Measurements from ENCODE around the gene ACSS2. TPM values are rescaled to one million over a fixed set of nuclear protein-coding genes. Genes with fewer than 3 reads are reported as not detected.

The ACSS2 gene
- total RNA-seq, 1 donor from 2014 or later: 131 TPM

- H3K27me3 ChIP-seq (ENCODE audit: low read depth): no peaks in the 10 kb centered on the region
- H3K4me1 ChIP-seq: no peaks in the 10 kb centered on the region
- no peak for DNase-seq
- no peak overlapping the region for H3K4me3 ChIP-seq
- TF ChIP-seq CTCF (IDR thresholded peaks at IDR 0.05): no peak
- no peak for ATAC-seq
- H3K36me3 ChIP-seq: peaks cover 59% of the 10 kb centered on the region
- intact Hi-C loops (cut with DNase I): no loop called here
- no peak overlapping the region for H3K27ac ChIP-seq
- no peaks in the 10 kb centered on the region for H3K9me3 ChIP-seq
Measured at GRCh38 chr20:34916774-34917354, 40.5 kb downstream of the ACSS2 start.

- intact Hi-C loops (cut with DNase I): no loop called here
Measured at GRCh38 chr20:34920055-34920454, 43.6 kb downstream of the ACSS2 start.

GRCh38 chr20:34921436-34921835 lies 45.0 kb downstream of the ACSS2 start:
- DNase-seq (no peak), ATAC-seq (no peak)
- no peak overlapping the region for H3K27ac ChIP-seq
- TF ChIP-seq CTCF (IDR thresholded peaks at IDR 0.05): no peak
- peaks cover 13% of the 10 kb centered on the region for H3K4me1 ChIP-seq
- H3K27me3 ChIP-seq (ENCODE audit: low read depth): no peaks in the 10 kb centered on the region
- intact Hi-C loops (cut with DNase I): no loop called here
- H3K4me3 ChIP-seq: no peak overlapping the region
- peaks cover 82% of the 10 kb centered on the region for H3K36me3 ChIP-seq
- H3K9me3 ChIP-seq: no peaks in the 10 kb centered on the region

More at GRCh38 chr20:34920055-34920454, 43.6 kb downstream of the ACSS2 start:
- Histone ChIP-seq H3K9me3 (no peaks in the 10 kb centered on the region), H3K27me3 (ENCODE audit: low read depth) (no peaks in the 10 kb centered on the region), H3K4me3 (no peak overlapping the region), H3K36me3 (peaks cover 71% of the 10 kb centered on the region), H3K27ac (no peak overlapping the region), H3K4me1 (peaks cover 13% of the 10 kb centered on the region)
- DNase-seq: no peak
- no peak for TF ChIP-seq CTCF (IDR thresholded peaks at IDR 0.05)
- no peak for ATAC-seq

- intact Hi-C loops (cut with DNase I): no loop called here
Measured at GRCh38 chr20:34922654-34923381, 46.4 kb downstream of the ACSS2 start.

GRCh38 chr20:34923414-34923813 lies 47.0 kb downstream of the ACSS2 start:
- Histone ChIP-seq H3K4me3 (no peak overlapping the region), H3K27me3 (ENCODE audit: low read depth) (no peaks in the 10 kb centered on the region), H3K27ac (peak overlapping the region; percentile 63), H3K4me1 (peaks cover 13% of the 10 kb centered on the region), H3K9me3 (no peaks in the 10 kb centered on the region), H3K36me3 (peaks cover 96% of the 10 kb centered on the region)
- no peak for TF ChIP-seq CTCF (IDR thresholded peaks at IDR 0.05)
- intact Hi-C loops (cut with DNase I): no loop called here
- ATAC-seq (no peak), DNase-seq (no peak)

More at GRCh38 chr20:34922654-34923381, 46.4 kb downstream of the ACSS2 start:
- DNase-seq (no peak), ATAC-seq (peak; percentile 79 to 88)
- Histone ChIP-seq H3K4me3 (no peak overlapping the region), H3K36me3 (peaks cover 96% of the 10 kb centered on the region), H3K4me1 (peaks cover 13% of the 10 kb centered on the region), H3K27ac (peak overlapping the region; percentile 63), H3K9me3 (no peaks in the 10 kb centered on the region), H3K27me3 (ENCODE audit: low read depth) (no peaks in the 10 kb centered on the region)
- no peak for TF ChIP-seq CTCF (IDR thresholded peaks at IDR 0.05)
